Breast epithelium (tissue), 3 donors: ENCODE measurements around the gene OPCML.

Experiments used
- POLR2A ChIP-seq: fragments of 450-650 bp; IDR thresholded peaks from one replicate; pipeline ENCODE4 v1.6.1; 2016; ENCODE audit warnings: antibody characterized with exemption, mild to moderate bottlenecking, moderate library complexity
- POLR2AphosphoS5 ChIP-seq, 3 donors: sonication (generic); formaldehyde crosslinking; IDR thresholded peaks; one replicate each; pipeline ENCODE4 v1.6.1; 2017; ENCODE audit warnings: antibody characterized with exemption in 3 of 3
- TF ChIP-seq, protein P1 (sequence below), 3 donors: fragments of 450-650 bp; IDR thresholded peaks; one replicate each; pipeline ENCODE4 v1.5.1; 2016 to 2017; ENCODE audit warnings: antibody characterized with exemption in 3 of 3, mild to moderate bottlenecking in 3 of 3, moderate library complexity in 3 of 3

DNA sequence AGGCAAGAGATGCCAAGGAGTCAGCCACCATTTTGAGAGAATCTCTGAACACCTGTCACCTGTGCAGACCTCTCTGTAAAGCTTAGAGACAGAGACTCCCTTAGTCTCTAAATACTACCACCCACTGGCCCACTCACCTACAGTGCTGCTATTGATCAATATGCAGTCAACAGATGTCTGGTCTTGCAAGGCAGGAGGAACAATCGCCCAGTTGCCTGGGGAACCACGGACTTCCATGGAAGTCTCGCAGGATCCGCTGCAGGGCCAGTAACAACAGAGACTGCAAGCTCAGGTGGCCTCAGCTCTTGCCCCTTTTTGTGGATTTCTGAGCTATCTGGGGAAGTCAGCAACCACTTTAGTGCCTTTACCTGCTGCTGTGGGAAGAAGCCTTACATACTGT lies 195.1 kb downstream of the OPCML start:
- TF ChIP-seq POLR2AphosphoS5 (IDR thresholded peaks at IDR 0.05): no peak
- TF ChIP-seq, protein P1, sequence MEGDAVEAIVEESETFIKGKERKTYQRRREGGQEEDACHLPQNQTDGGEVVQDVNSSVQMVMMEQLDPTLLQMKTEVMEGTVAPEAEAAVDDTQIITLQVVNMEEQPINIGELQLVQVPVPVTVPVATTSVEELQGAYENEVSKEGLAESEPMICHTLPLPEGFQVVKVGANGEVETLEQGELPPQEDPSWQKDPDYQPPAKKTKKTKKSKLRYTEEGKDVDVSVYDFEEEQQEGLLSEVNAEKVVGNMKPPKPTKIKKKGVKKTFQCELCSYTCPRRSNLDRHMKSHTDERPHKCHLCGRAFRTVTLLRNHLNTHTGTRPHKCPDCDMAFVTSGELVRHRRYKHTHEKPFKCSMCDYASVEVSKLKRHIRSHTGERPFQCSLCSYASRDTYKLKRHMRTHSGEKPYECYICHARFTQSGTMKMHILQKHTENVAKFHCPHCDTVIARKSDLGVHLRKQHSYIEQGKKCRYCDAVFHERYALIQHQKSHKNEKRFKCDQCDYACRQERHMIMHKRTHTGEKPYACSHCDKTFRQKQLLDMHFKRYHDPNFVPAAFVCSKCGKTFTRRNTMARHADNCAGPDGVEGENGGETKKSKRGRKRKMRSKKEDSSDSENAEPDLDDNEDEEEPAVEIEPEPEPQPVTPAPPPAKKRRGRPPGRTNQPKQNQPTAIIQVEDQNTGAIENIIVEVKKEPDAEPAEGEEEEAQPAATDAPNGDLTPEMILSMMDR (IDR thresholded peaks at IDR 0.05): no peak
- no peak for TF ChIP-seq POLR2A
